Measurements from ENCODE around the gene KCTD7.
"Not testable (repeated sequence)": the region's sequence is repeated elsewhere in the genome, so short reads cannot be mapped to it uniquely, and the experiment has no call there.

Gene KCTD7

DNA sequence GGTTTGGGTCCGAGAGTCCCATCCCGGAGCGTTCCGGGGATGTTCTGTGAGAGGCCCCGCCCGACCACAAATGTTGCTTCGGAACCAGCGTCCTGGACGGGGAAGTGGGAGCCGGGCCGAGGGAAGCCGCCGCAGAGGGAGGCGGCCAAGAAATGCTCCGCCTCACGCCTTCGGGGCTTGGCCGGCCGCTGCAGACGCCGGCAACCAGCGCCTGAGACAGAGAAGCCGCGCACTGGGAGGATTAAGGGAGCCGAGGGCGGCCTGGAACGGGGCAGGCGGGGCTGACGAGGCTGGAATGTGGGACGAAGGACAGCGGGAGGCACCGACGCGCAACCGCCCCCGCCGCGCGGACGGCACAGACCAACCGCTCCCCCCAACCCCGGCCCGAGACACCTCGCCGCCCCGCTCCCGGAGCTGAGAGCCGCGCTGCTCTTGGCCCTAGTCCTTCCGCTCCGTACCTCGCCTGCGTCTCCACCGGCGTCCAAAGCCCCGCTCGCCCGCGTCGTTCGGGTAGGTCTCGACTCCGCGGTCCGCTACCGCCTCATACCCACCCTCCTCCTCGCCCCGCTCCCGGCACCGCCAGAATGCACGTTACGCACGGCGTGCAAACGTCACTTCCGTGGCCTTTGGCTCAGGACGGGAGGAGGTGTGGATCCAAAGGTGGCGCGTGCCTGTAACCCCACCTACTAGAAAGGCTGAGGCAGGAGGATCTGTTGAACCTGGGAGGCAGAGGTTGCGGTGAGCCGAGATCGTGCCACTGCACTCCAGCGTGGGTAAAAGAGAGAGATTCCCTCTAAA lies 36.7 kb upstream of the KCTD7 start:
- DNase-seq = peak; percentile 75 to 84 (median 80)
- Histone ChIP-seq H3K27me3 (replicated peaks; ENCODE audit: control insufficient read depth, insufficient read depth, low read length, poor library complexity, severe bottlenecking) (no peaks in the 10 kb centered on the region), H3K4me1 (ENCODE audit: control insufficient read depth, insufficient read depth, low read length, poor library complexity, severe bottlenecking) (peaks cover 13% of the 10 kb centered on the region), H3K27ac (ENCODE audit: insufficient read depth, low read length, poor library complexity, severe bottlenecking) (peak overlapping the region; percentile 77), H3K9me3 (ENCODE audit: control insufficient read depth, low read length) (no peaks in the 10 kb centered on the region), H3K4me3 (ENCODE audit: insufficient read depth, low read depth, low read length, poor library complexity, severe bottlenecking) (peak overlapping the region; percentile 91), H3K36me3 (ENCODE audit: control insufficient read depth, insufficient read depth, low read length) (no peaks in the 10 kb centered on the region)

DNA sequence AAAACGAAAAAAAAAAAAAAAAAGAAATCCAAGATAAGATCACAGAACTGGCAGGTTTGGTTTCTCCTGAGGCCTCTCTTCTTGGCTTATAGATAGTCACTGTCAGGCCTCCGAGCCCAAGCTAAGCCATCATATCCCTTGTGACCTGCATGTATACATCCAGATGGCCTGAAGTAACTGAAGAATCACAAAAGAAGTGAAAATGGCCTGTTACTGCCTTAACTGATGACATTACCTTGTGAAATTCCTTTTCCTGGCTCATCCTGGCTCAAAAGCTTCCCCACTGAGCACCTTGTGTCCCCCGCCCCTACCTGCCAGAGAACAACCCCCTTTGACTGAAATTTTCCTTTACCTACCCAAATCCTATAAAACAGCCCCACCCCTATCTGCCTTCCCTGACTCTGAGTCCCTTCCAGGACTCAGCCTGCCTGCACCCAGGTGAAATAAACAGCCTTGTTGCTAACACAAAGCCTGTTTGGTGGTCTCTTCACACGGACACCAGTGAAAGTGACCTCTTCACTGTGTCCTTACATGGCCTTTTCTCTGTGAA lies 36.0 kb upstream of the KCTD7 start:
- peak overlapping the region; percentile 91 for H3K4me3 ChIP-seq (ENCODE audit: insufficient read depth, low read depth, low read length, poor library complexity, severe bottlenecking)
- H3K36me3 ChIP-seq (ENCODE audit: control insufficient read depth, insufficient read depth, low read length); DNase-seq; H3K9me3 ChIP-seq (ENCODE audit: control insufficient read depth, low read length); H3K27me3 ChIP-seq (replicated peaks; ENCODE audit: control insufficient read depth, insufficient read depth, low read length, poor library complexity, severe bottlenecking): not testable (repeated sequence)
- peak overlapping the region; percentile 77 for H3K27ac ChIP-seq (ENCODE audit: insufficient read depth, low read length, poor library complexity, severe bottlenecking)
- H3K4me1 ChIP-seq (ENCODE audit: control insufficient read depth, insufficient read depth, low read length, poor library complexity, severe bottlenecking) = peaks cover 13% of the 10 kb centered on the region

DNA sequence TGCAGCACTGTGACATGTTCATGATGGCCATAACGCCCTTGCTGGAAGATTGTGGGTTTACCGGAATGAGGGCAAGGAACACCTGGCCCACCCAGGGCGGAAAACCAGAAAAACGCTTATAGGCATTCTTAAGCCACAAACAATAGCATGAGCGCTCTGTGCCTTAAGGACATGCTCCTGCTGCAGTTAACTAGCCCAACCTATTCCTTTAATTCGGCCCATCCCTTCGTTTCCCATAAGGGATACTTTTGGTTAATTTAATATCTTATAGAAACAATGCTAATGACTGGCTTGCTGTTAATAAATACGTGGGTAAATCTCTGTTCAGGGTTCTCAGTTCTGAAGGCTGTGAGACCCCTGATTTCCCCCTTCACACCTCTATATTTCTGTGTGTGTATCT lies 34.6 kb upstream of the KCTD7 start:
- H3K27ac ChIP-seq (ENCODE audit: insufficient read depth, low read length, poor library complexity, severe bottlenecking); H3K9me3 ChIP-seq (ENCODE audit: control insufficient read depth, low read length); H3K27me3 ChIP-seq (replicated peaks; ENCODE audit: control insufficient read depth, insufficient read depth, low read length, poor library complexity, severe bottlenecking); H3K4me3 ChIP-seq (ENCODE audit: insufficient read depth, low read depth, low read length, poor library complexity, severe bottlenecking); H3K36me3 ChIP-seq (ENCODE audit: control insufficient read depth, insufficient read depth, low read length); DNase-seq: not testable (repeated sequence)
- H3K4me1 ChIP-seq (ENCODE audit: control insufficient read depth, insufficient read depth, low read length, poor library complexity, severe bottlenecking) = peaks cover 13% of the 10 kb centered on the region

DNA sequence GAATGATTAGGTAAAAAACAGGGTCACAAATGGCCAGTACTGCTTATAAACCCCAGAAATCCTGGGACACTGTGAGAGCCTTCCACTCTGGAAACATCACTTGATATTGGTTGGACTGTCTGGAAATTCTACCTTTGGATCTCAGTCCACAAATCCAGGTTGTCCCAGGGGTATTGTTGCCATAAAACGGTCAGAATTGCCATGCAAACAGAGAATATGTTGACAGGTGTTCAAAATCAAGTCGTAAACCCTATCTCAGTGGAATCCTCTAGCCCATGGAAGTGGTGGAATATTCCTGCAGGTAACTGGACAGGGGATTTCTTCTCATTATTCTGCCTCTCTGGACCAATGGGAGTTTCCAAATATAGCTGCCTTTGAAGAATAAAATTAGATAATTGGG lies 31.2 kb upstream of the KCTD7 start:
- no peak overlapping the region for H3K4me3 ChIP-seq (ENCODE audit: insufficient read depth, low read depth, low read length, poor library complexity, severe bottlenecking)
- H3K9me3 ChIP-seq (ENCODE audit: control insufficient read depth, low read length) = no peaks in the 10 kb centered on the region
- H3K27me3 ChIP-seq (replicated peaks; ENCODE audit: control insufficient read depth, insufficient read depth, low read length, poor library complexity, severe bottlenecking) = no peaks in the 10 kb centered on the region
- H3K4me1 ChIP-seq (ENCODE audit: control insufficient read depth, insufficient read depth, low read length, poor library complexity, severe bottlenecking) = peaks cover 6% of the 10 kb centered on the region
- no peak for DNase-seq
- no peaks in the 10 kb centered on the region for H3K36me3 ChIP-seq (ENCODE audit: control insufficient read depth, insufficient read depth, low read length)
- no peak overlapping the region for H3K27ac ChIP-seq (ENCODE audit: insufficient read depth, low read length, poor library complexity, severe bottlenecking)

DNA sequence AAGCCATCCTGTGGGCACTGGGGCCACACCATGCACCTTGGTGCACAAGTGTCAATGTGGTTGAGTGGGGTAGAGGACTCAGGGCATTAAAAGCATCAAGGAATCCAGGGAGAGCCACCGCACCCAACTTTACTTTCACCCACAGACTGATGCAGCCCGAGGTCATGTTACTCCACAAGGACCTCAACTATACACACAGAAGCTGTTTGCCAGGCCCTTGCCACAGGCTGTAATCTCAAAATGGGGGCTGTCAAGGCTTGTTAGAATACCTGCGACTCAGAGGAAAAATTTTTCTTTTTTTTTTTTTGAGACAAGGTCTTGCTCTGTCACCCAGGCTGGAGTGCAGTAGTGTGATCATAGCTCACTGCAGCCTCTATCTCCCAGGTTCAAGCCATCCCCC lies 26.5 kb upstream of the KCTD7 start:
- DNase-seq = no peak
- H3K4me3 ChIP-seq (ENCODE audit: insufficient read depth, low read depth, low read length, poor library complexity, severe bottlenecking) = no peak overlapping the region
- no peaks in the 10 kb centered on the region for H3K27me3 ChIP-seq (replicated peaks; ENCODE audit: control insufficient read depth, insufficient read depth, low read length, poor library complexity, severe bottlenecking)
- no peak overlapping the region for H3K27ac ChIP-seq (ENCODE audit: insufficient read depth, low read length, poor library complexity, severe bottlenecking)
- no peaks in the 10 kb centered on the region for H3K36me3 ChIP-seq (ENCODE audit: control insufficient read depth, insufficient read depth, low read length)
- no peaks in the 10 kb centered on the region for H3K4me1 ChIP-seq (ENCODE audit: control insufficient read depth, insufficient read depth, low read length, poor library complexity, severe bottlenecking)
- no peaks in the 10 kb centered on the region for H3K9me3 ChIP-seq (ENCODE audit: control insufficient read depth, low read length)

DNA sequence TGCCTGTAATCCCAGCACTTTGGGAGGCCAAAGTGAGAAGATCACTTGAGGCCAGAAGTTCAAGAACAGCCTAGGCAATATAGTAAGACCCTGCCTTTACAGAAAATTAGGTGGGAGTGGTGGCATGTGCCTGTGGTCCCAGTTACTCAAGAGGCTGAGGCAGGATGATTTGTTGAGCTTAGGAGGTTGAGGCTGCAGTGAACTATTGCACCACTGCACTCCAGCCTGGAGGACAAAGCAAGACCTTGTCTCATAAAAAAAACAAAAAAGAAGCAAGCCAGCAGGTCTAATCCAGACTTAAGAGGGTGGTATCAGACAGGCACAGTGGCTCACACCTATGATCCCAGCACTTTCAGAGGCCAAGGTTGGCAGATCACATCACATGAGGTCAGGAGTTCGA lies 24.5 kb upstream of the KCTD7 start:
- no peaks in the 10 kb centered on the region for H3K27me3 ChIP-seq (replicated peaks; ENCODE audit: control insufficient read depth, insufficient read depth, low read length, poor library complexity, severe bottlenecking)
- H3K27ac ChIP-seq (ENCODE audit: insufficient read depth, low read length, poor library complexity, severe bottlenecking) = no peak overlapping the region
- no peak for DNase-seq
- no peaks in the 10 kb centered on the region for H3K4me1 ChIP-seq (ENCODE audit: control insufficient read depth, insufficient read depth, low read length, poor library complexity, severe bottlenecking)
- no peaks in the 10 kb centered on the region for H3K9me3 ChIP-seq (ENCODE audit: control insufficient read depth, low read length)
- H3K4me3 ChIP-seq (ENCODE audit: insufficient read depth, low read depth, low read length, poor library complexity, severe bottlenecking) = no peak overlapping the region
- H3K36me3 ChIP-seq (ENCODE audit: control insufficient read depth, insufficient read depth, low read length) = no peaks in the 10 kb centered on the region

DNA sequence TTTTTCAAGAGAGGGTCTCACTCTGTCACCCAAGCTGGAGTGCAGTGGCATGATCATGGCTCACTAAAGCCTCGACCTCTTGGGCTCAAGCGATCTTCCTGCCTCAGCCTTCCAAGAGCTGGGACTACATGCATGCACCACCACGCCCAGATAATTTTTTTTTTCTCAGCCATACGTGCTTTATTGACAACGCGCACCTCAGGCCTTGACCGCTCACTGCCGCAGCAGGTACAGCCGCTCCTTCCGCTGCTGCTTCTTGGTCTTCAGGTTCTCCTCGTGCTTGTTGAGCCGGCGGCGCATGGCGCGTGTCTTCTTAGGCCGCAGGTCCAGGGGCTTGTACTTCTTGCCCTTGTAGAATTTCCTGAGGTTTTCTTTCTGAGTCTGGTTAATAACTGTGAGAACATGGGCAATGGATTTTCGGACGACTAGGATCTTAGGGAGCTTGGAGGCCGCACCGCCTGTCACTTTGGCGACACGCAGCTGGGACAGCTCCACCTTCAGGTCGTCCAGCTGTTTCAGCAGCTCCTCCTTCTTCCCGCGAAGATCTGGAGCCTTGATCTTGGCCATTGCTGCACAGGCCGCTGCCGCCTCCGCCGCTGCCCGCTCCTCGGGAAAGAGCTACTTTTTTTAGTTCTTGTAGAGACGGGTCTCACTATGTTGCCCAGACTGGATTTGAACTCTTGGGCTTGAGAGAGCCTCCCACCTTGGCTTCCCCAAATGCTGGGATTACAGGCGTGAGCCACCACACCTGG lies 22.0 kb upstream of the KCTD7 start:
- not testable (repeated sequence) for DNase-seq; H3K9me3 ChIP-seq (ENCODE audit: control insufficient read depth, low read length); H3K27me3 ChIP-seq (replicated peaks; ENCODE audit: control insufficient read depth, insufficient read depth, low read length, poor library complexity, severe bottlenecking); H3K4me3 ChIP-seq (ENCODE audit: insufficient read depth, low read depth, low read length, poor library complexity, severe bottlenecking); H3K4me1 ChIP-seq (ENCODE audit: control insufficient read depth, insufficient read depth, low read length, poor library complexity, severe bottlenecking); H3K36me3 ChIP-seq (ENCODE audit: control insufficient read depth, insufficient read depth, low read length); H3K27ac ChIP-seq (ENCODE audit: insufficient read depth, low read length, poor library complexity, severe bottlenecking)

DNA sequence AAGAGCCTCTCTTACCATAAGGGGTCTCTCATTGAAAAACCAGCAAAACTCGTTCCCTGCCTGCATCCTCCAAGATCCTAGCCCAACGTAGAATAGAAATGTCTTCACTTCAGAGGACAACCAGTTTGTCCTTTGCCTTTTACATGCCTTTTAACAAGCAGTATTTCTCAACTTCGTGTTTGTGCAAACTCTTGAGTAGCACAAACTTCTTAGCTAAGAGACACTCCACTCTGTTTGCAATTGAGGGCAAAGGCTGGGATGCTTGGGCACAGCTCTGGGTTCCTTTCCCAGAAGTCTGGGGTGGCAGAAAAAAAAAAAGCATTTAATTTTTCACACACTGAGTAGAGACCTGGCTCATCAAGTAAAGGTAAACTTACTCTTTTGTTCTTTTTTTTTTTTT lies 19.5 kb upstream of the KCTD7 start:
- no peak overlapping the region for H3K27ac ChIP-seq (ENCODE audit: insufficient read depth, low read length, poor library complexity, severe bottlenecking)
- H3K4me3 ChIP-seq (ENCODE audit: insufficient read depth, low read depth, low read length, poor library complexity, severe bottlenecking) = no peak overlapping the region
- H3K36me3 ChIP-seq (ENCODE audit: control insufficient read depth, insufficient read depth, low read length) = no peaks in the 10 kb centered on the region
- no peaks in the 10 kb centered on the region for H3K27me3 ChIP-seq (replicated peaks; ENCODE audit: control insufficient read depth, insufficient read depth, low read length, poor library complexity, severe bottlenecking)
- DNase-seq = no peak
- H3K4me1 ChIP-seq (ENCODE audit: control insufficient read depth, insufficient read depth, low read length, poor library complexity, severe bottlenecking) = no peaks in the 10 kb centered on the region
- H3K9me3 ChIP-seq (ENCODE audit: control insufficient read depth, low read length) = no peaks in the 10 kb centered on the region

DNA sequence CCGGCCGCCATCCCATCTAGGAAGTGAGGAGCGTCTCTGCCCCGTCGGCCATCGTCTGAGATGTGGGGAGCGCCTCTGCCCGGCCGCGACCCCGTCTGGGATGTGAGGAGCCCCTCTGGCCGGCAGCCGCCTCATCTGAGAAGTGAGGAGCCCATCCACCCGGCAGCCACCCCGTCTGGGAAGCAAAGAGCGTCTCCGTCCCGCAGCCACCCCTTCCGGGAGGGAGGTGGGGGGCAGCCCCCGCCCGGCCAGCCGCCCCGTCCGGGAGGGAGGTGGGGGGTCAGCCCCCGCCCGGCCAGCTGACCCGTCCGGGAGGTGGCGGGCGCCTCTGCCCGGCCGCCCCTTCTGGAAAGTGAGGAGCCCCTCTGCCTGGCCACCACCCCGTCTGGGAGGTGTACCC lies 14.1 kb upstream of the KCTD7 start:
- not testable (repeated sequence) for H3K27ac ChIP-seq (ENCODE audit: insufficient read depth, low read length, poor library complexity, severe bottlenecking); H3K4me3 ChIP-seq (ENCODE audit: insufficient read depth, low read depth, low read length, poor library complexity, severe bottlenecking); H3K9me3 ChIP-seq (ENCODE audit: control insufficient read depth, low read length); DNase-seq; H3K4me1 ChIP-seq (ENCODE audit: control insufficient read depth, insufficient read depth, low read length, poor library complexity, severe bottlenecking); H3K27me3 ChIP-seq (replicated peaks; ENCODE audit: control insufficient read depth, insufficient read depth, low read length, poor library complexity, severe bottlenecking); H3K36me3 ChIP-seq (ENCODE audit: control insufficient read depth, insufficient read depth, low read length)

DNA sequence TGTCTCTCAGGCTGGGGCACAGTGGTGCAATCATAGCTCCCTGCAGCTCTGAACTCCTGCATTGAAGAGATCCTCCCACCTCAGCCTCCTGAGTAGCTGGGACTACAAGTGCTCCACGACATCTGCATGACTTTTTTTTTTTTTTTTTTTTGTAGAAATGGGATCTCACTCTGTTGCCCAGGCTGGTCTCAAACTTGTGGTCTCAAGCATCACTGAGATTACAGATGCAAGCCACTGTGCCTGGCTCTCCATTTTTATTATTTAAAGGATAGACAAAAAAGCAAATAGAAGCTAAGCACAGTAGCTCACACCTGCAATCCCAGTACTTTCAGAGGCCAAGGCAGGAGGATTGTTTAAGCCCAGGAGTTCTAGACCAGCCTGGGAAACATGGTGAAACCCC lies 13.0 kb upstream of the KCTD7 start:
- Histone ChIP-seq H3K4me1 (ENCODE audit: control insufficient read depth, insufficient read depth, low read length, poor library complexity, severe bottlenecking) (no peaks in the 10 kb centered on the region), H3K4me3 (ENCODE audit: insufficient read depth, low read depth, low read length, poor library complexity, severe bottlenecking) (no peak overlapping the region), H3K36me3 (ENCODE audit: control insufficient read depth, insufficient read depth, low read length) (no peaks in the 10 kb centered on the region), H3K9me3 (ENCODE audit: control insufficient read depth, low read length) (no peaks in the 10 kb centered on the region), H3K27me3 (replicated peaks; ENCODE audit: control insufficient read depth, insufficient read depth, low read length, poor library complexity, severe bottlenecking) (no peaks in the 10 kb centered on the region), H3K27ac (ENCODE audit: insufficient read depth, low read length, poor library complexity, severe bottlenecking) (no peak overlapping the region)
- no peak for DNase-seq
